GM10248 (cell line): Measurements from ENCODE around the gene B3GLCT.

ENCODE experiments used
- CTCF ChIA-PET: fragments of 300-600 bp; sonication (Branson Sonifier 250); formaldehyde crosslinking; extraction: SDS; loops from one replicate; lab custom pipeline; 2021; ENCODE audit warnings: antibody characterized with exemption; lab: Yijun Ruan, JAX
- POLR2A ChIA-PET: fragments of 350-650 bp; sonication (Branson Sonifier 250); formaldehyde crosslinking; extraction: SDS; loops from one replicate; lab custom pipeline; 2020; ENCODE audit warnings: antibody characterized with exemption; lab: Yijun Ruan, JAX
- DNase-seq: peaks from one replicate; pipeline ENCODE4 v3.0.0; 2012; ENCODE audit errors: extremely low spot score
- TF ChIP-seq, protein P1 (sequence below): IDR thresholded peaks from 2 replicates; pipeline ENCODE4 v1.5.1; 2012; ENCODE audit warnings: mild to moderate bottlenecking, low read depth; ENCODE audit errors: extremely low read depth, missing control alignments, control extremely low read depth

Gene B3GLCT

DNA sequence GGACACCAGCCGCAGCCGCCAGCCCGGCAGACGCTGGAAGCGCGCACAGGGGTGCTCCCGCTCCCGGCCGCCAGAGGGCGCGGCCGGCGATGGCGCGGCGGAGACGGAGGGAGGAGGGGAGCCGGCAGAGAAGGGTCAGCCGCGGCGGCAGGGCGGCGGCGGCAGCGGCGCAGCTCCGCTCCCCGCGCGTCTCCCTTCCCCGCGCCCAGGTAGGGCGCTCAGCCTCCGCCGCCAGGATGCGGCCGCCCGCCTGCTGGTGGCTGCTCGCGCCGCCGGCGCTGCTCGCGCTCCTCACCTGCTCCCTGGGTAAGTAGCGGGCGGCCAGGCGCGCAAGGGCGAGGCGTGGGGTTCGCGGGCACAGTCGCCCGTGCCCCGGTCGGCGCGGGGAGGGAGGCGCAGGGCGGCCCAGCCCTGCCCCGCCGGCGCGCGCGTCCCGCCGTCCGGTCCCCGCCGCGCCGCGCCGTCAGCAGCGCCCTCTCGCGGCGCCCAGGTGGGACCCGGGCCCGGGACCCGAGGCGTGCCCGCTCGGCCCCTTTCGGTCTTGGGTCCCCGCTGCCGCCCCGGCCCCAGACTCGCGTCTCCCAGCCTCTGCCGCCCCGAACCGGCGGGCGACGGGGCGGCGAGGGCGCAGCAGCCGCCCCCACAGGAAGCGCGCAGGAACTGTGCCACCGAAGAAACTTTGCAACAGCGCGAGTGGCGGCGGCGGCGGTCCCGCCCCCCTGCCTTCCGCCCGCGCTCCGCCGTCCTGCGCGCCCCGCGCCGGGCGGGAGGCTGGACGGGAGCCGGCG, at the start of gene B3GLCT:
B3GLCT (plus strand) TSS at position 127 of the 788 bp plus-strand sequence; CDS start at position 237, 110 bp downstream.
- DNase-seq, result peak; percentile 93
- CTCF ChIA-PET, result interaction anchor here (0.9 to 2.0 kb wide), 11 partner anchors 8 to 629 kb away, joined by 3 to 12 read pairs (median 3); no protein-coding TSS in a partner anchor
- POLR2A ChIA-PET, result no interaction called here
- TF ChIP-seq, protein P1, sequence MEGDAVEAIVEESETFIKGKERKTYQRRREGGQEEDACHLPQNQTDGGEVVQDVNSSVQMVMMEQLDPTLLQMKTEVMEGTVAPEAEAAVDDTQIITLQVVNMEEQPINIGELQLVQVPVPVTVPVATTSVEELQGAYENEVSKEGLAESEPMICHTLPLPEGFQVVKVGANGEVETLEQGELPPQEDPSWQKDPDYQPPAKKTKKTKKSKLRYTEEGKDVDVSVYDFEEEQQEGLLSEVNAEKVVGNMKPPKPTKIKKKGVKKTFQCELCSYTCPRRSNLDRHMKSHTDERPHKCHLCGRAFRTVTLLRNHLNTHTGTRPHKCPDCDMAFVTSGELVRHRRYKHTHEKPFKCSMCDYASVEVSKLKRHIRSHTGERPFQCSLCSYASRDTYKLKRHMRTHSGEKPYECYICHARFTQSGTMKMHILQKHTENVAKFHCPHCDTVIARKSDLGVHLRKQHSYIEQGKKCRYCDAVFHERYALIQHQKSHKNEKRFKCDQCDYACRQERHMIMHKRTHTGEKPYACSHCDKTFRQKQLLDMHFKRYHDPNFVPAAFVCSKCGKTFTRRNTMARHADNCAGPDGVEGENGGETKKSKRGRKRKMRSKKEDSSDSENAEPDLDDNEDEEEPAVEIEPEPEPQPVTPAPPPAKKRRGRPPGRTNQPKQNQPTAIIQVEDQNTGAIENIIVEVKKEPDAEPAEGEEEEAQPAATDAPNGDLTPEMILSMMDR, result peak; percentile 98

DNA sequence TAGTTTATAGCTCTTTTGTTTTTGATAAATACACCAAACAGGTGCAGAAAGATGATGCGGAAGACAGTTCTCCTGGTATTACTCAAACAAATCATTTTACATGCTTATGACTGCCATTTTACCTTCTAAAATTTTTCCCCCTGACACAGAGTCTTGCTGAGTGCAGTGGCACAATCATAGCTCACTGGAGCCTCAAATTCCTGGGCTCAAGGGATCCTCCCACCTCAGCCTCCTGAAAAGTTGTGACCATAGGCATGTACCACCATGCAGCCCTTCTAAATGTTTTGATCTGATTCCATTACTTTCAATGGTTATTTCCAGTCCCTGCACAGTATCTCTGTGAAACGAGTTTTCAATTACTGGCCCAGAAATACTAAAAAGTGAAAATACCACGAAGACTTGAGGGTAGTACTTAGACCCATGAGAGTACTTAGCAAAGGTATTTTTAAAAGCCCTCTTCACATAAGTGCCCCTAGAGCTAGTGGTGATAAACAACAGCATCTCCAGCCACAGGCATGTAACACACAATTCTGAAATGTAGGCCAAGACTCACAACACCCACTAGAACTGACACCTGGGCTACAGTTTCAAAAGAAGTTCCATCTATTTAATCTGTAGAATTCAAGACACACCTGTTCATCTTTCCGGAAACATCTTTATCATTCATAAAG, 49.3 kb upstream of the B3GLCT start:
- POLR2A ChIA-PET, result interaction anchor here (2.6 kb wide), 1 partner anchor 11 kb away, joined by 10 read pairs; the partner anchor contains the start of gene HSPH1
- TF ChIP-seq, protein P1, result no peak
- no peak for DNase-seq
- CTCF ChIA-PET, result interaction anchor here (1.5 to 3.1 kb wide), 2 partner anchors 10 to 106 kb away, joined by 4 to 9 read pairs; no protein-coding TSS in a partner anchor

DNA sequence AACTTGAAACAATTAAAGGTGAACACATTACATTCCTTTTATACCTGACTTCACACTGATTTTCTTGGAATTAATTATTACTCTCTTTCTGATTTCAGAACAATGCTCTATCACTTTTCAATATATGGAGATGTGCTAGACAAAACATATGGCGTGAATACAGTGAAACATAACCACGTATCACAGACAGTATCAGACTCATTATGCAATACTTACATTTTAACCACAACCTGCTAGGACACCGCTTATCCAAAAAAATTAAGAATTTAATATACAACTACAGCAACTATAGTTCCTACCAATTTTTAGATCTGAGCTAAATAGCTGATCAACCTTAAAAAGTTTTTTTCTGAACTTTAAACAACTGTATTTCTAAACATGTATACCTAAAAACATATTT, 47.9 kb upstream of the B3GLCT start:
- CTCF ChIA-PET, result interaction anchor here (0.9 to 3.1 kb wide), 4 partner anchors 8 to 17 kb away, joined by 3 to 9 read pairs (median 5); no protein-coding TSS in a partner anchor
- TF ChIP-seq, protein P1, result no peak
- POLR2A ChIA-PET, result interaction anchor here (2.6 kb wide), 1 partner anchor 9 kb away, joined by 10 read pairs; the partner anchor contains the start of gene HSPH1
- no peak for DNase-seq

DNA sequence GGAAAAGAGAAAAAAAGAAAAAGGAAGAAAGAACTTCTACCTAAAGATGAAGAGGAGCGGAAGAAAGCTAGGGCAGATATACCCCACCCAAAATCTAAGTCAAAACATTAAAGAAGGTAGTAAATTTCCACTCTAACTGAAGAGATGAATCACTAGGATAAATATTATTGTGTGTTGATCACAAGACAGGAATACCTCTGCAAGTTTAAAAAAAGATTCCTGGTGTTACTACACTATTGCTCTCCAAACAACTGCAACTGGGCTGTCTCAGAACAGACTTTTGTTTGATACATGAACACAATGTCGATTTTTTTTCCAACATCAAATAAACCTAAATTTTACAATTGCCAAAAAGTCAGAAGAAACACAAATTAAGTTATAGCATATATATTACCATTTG, 44.8 kb upstream of the B3GLCT start:
- ChIA-PET CTCF (interaction anchor here (1.2 to 1.6 kb wide), 2 partner anchors 9 to 16 kb away, joined by 3 to 4 read pairs; no protein-coding TSS in a partner anchor), POLR2A (no interaction called here)

DNA sequence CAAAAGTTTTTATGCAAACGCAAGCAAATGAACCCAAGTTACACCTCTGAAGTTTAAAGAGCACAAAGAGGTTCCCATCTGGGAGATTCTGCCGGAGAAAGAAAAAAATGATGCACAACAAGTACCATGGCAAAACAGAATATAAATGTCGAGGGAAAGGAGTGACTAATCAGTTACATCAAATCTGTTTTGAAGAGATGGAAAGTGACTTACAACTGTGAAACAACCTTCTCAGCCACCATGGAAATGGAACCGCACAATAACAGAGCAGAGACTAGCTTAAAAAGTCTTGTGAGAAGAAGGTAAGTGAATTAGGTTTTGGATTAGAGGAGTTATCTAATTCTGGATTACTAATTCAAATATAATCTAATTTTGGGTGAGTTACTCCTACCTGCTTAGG, 40.5 kb upstream of the B3GLCT start:
- ChIA-PET POLR2A (interaction anchor here (0.6 kb wide), 1 partner anchor 1139 kb away, joined by 3 read pairs; no protein-coding TSS in a partner anchor), CTCF (interaction anchor here (1.0 to 2.0 kb wide), 4 partner anchors 8 to 39 kb away, joined by 4 to 9 read pairs (median 4); no protein-coding TSS in a partner anchor)
- TF ChIP-seq, protein P1, result no peak
- DNase-seq, result no peak

More for the DNA sequence above, 44.8 kb upstream of the B3GLCT start:
- TF ChIP-seq, protein P1, result no peak
- no peak for DNase-seq
